Stomach smooth muscle (tissue), 2 donors: ENCODE measurements around the gene NECAP2.
"Not testable (repeated sequence)": the region's sequence is repeated elsewhere in the genome, so short reads cannot be mapped to it uniquely, and the experiment has no call there.

Experiments
- H3K27ac ChIP-seq: one replicate; pipeline ENCODE4 v1.7.0; 2013; ENCODE audit warnings: mild to moderate bottlenecking, low read length, inconsistent platforms
- H3K27me3 ChIP-seq, 2 donors: one replicate each; pipeline ENCODE4 v1.7.0; 2013; ENCODE audit warnings: low read length in 2 of 2; ENCODE audit not compliant: insufficient read depth in 2 of 2, control insufficient read depth in 1 of 2
- H3K36me3 ChIP-seq, 2 donors: one replicate each; pipeline ENCODE4 v1.7.0; 2013; ENCODE audit warnings: low read length in 2 of 2; ENCODE audit not compliant: control insufficient read depth in 2 of 2, insufficient read depth in 2 of 2
- H3K4me1 ChIP-seq: one replicate; pipeline ENCODE4 v1.7.0; 2013; ENCODE audit warnings: low read length; ENCODE audit not compliant: control insufficient read depth, insufficient read depth
- H3K4me3 ChIP-seq, 2 donors: one replicate each; pipeline ENCODE4 v1.7.0; 2013; ENCODE audit warnings: low read length in 2 of 2
- H3K9ac ChIP-seq, 2 donors: one replicate each; pipeline ENCODE4 v1.7.0; 2013; ENCODE audit warnings: low read length in 2 of 2, mild to moderate bottlenecking in 1 of 2
- H3K9me3 ChIP-seq, 2 donors: one replicate each; pipeline ENCODE4 v1.7.0; 2013; ENCODE audit warnings: low read length in 2 of 2; ENCODE audit not compliant: control insufficient read depth in 2 of 2
- donor health status: healthy.
- donor health status: Pancreatic carcinoma.

The NECAP2 gene

DNA sequence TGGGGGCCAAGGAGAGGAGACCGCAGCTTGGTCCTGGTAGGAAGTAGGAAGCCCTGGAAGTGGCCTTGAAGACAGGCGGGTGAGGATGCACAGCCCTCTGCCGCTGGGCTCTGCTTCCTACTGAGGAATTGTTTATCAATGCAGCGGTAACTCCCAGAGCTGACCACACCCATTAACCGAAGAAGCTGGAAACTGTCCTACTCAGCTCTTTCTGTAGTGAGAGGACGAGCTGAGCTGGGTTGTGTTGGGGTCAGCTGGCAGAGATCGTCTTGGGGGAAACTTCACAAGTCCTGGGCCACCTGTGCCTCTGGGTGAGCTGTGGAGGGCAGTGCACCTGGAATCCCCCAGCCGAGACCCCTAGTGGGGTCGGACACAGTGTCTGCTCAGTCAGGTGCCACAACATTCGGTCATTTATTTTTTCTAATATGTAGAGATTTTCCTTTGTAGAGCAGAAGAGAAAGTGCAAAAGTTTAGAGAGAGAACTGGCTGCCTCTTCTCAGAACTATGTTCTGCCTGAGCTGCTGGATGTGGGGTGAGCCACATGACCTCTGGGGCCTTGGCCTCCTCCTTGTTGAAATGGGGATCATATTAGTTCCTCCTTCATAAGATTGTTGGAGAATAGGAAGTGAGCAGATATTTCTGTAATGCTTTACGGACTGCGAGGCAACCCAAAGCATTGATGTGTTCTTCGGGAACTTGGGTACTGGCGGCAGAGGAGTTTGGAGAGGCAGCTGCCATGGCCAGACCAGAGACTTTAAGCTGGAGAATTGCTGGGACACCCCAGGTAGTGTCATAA is 3.6 kb downstream of the NECAP2 start:
- H3K4me3 ChIP-seq, result no peak overlapping the region
- H3K9me3 ChIP-seq, result no peaks in the 10 kb centered on the region
- H3K9ac ChIP-seq, result no peak overlapping the region
- peaks cover 18% of the 10 kb centered on the region for H3K4me1 ChIP-seq
- peaks cover 28 to 31% of the 10 kb centered on the region in 2 donors for H3K36me3 ChIP-seq
- H3K27me3 ChIP-seq, result no peaks in the 10 kb centered on the region
- no peak overlapping the region for H3K27ac ChIP-seq

- no peak overlapping the region for H3K4me3 ChIP-seq
- H3K9me3 ChIP-seq, result no peaks in the 10 kb centered on the region
- no peak overlapping the region for H3K27ac ChIP-seq
- H3K27me3 ChIP-seq, result no peaks in the 10 kb centered on the region
- no peak overlapping the region for H3K9ac ChIP-seq
- peaks cover 18% of the 10 kb centered on the region for H3K4me1 ChIP-seq
- H3K36me3 ChIP-seq, result peaks cover 34 to 40% of the 10 kb centered on the region in 2 donors
These were observed 4.5 kb downstream of the NECAP2 start for GRCh38 chr1:16445052-16445451.

DNA sequence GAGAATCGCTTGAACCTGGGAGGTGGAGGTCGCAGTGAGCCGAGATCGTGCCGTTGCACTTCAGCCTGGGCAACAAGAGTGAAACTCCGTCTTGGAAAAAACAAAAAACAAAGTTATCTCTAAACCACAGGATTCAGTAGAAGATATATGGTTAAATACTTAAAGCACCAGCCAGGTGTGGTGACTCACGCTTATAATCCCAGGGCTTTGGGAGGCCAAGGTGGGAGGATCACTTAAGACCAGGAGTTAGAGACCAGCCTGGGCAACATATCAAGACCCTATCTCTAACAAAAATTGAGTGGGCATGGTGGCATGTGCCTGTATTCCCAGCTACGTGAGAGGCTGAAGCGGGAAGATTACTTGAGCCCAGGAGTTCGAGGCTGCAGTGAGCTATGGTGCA is 5.6 kb downstream of the NECAP2 start:
- Histone ChIP-seq H3K27me3 (no peaks in the 10 kb centered on the region), H3K9me3 (no peaks in the 10 kb centered on the region), H3K4me3 (no peak overlapping the region), H3K4me1 (peaks cover 12% of the 10 kb centered on the region), H3K9ac (no peak overlapping the region), H3K27ac (no peak overlapping the region), H3K36me3 (peaks cover 36 to 45% of the 10 kb centered on the region in 2 donors)

DNA sequence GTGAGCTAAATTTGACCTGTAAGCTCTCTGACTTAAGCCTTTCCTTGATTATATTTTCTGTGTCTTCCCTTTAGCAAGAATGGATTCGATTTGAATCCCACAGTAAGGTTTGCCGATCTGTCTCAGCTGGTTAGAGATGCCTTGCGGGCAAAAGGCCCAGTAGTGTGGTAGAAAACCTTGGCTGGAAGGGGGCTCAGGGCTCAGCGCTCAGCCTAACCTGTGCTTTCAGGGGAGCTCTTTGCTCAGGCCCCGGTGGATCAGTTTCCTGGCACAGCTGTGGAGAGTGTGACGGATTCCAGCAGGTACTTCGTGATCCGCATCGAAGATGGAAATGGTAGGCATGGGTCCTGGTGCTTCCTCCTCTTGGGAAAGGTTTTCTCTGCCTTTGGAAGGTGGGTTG is 7.1 kb downstream of the NECAP2 start:
- H3K9me3 ChIP-seq, result no peaks in the 10 kb centered on the region
- H3K36me3 ChIP-seq, result peaks cover 41 to 54% of the 10 kb centered on the region in 2 donors
- H3K4me3 ChIP-seq, result no peak overlapping the region
- H3K27ac ChIP-seq, result no peak overlapping the region
- H3K4me1 ChIP-seq, result peaks cover 9% of the 10 kb centered on the region
- no peaks in the 10 kb centered on the region for H3K27me3 ChIP-seq
- peak overlapping the region in 1 of 2 donors; percentile 13 for H3K9ac ChIP-seq

DNA sequence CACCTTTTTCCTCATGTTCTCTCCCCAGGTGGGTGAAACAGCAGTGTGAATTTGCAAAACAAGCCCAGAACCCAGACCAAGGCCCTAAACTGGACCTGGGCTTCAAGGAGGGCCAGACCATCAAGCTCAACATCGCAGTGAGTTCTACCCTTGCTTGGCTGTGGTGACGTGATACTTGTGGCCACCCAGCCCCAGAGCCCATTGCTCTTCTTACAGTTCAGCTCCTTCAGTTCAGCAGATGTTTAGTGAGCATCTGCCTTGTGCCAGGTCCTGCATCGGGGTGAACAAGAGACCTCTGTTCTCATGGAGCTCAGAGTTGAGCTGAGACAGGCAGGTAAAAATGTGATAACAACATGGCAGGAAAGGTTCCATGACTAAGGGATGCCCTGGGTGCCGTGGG is 8.5 kb downstream of the NECAP2 start:
- Histone ChIP-seq H3K27me3 (no peaks in the 10 kb centered on the region), H3K36me3 (peaks cover 40 to 52% of the 10 kb centered on the region in 2 donors)

DNA sequence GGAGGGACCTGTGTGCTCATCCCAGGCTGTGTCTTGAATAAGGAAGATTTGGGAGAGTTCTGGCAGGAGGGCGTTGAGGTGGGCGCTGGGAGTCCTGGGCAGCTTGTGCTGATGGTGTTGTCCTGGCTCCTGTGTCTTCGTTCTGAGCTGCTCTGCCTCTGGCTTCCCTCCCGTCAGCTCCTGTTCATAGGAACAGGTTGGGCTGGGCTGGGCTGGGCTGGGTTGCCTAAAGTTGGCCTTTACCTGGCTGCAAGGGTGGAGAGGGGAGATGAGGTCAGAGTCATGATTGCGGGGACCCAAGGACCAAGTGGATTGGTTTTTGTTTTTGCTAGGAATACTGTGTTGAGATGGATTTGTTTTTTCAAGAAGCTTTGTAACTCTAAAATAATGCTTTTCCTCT is 9.1 kb downstream of the NECAP2 start:
- peaks cover 39 to 50% of the 10 kb centered on the region in 2 donors for H3K36me3 ChIP-seq
- no peak overlapping the region for H3K27ac ChIP-seq

More for the DNA sequence above, 8.5 kb downstream of the NECAP2 start:
- H3K4me1 ChIP-seq, result peaks cover 4% of the 10 kb centered on the region
- H3K9ac ChIP-seq, result peak overlapping the region in 1 of 2 donors; percentile 21
- H3K4me3 ChIP-seq, result no peak overlapping the region
- no peaks in the 10 kb centered on the region for H3K9me3 ChIP-seq
- H3K27ac ChIP-seq, result no peak overlapping the region

GRCh38 chr1:16450863-16451481 is 10.4 kb downstream of the NECAP2 start:
- H3K27ac ChIP-seq, result no peak overlapping the region
- peaks cover 34 to 55% of the 10 kb centered on the region in 2 donors for H3K36me3 ChIP-seq
- H3K4me3 ChIP-seq, result no peak overlapping the region
- no peaks in the 10 kb centered on the region for H3K27me3 ChIP-seq
- no peaks in the 10 kb centered on the region for H3K9me3 ChIP-seq
- no peak overlapping the region for H3K9ac ChIP-seq
- peaks cover 2% of the 10 kb centered on the region for H3K4me1 ChIP-seq

More for the DNA sequence above, 9.1 kb downstream of the NECAP2 start:
- Histone ChIP-seq H3K4me1 (peaks cover 2% of the 10 kb centered on the region), H3K9ac (no peak overlapping the region), H3K9me3 (no peaks in the 10 kb centered on the region), H3K27me3 (no peaks in the 10 kb centered on the region), H3K4me3 (no peak overlapping the region)

- peaks cover 35 to 61% of the 10 kb centered on the region in 2 donors for H3K36me3 ChIP-seq
- no peak overlapping the region for H3K27ac ChIP-seq
- peaks cover 2% of the 10 kb centered on the region for H3K4me1 ChIP-seq
- H3K4me3 ChIP-seq, result no peak overlapping the region
- H3K9me3 ChIP-seq, result no peaks in the 10 kb centered on the region
- no peaks in the 10 kb centered on the region for H3K27me3 ChIP-seq
- H3K9ac ChIP-seq, result no peak overlapping the region
These were observed 11.5 kb downstream of the NECAP2 start for GRCh38 chr1:16451841-16452528.

- H3K9me3 ChIP-seq, H3K27me3 ChIP-seq, H3K4me3 ChIP-seq, H3K27ac ChIP-seq, H3K9ac ChIP-seq, H3K4me1 ChIP-seq: not testable (repeated sequence)
- peaks cover 20 to 44% of the 10 kb centered on the region in 2 donors for H3K36me3 ChIP-seq
These were observed 14.4 kb downstream of the NECAP2 start for GRCh38 chr1:16454909-16455308.

DNA sequence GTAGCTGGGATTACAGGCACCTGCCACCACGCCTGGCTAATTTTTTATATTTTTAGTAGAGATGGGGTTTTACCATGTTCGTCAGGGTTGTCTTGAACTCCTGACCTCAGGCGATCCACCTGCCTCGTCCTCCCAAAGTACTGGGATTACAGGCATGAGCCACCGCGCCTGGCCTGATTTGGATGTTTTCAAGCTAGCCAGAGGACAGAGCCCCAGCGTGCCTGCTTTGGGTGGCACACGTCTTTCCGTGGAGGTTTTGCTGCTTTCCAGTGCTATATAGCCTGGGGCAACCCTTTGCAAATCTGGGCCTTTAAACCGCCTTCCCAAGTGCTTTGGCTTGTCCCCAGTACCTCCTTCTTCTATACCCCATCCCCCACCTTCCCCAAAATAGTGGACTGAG is 15.6 kb downstream of the NECAP2 start:
- not testable (repeated sequence) for H3K4me1 ChIP-seq, H3K27me3 ChIP-seq, H3K4me3 ChIP-seq, H3K9me3 ChIP-seq, H3K27ac ChIP-seq, H3K9ac ChIP-seq
- peaks cover 21 to 38% of the 10 kb centered on the region in 2 donors for H3K36me3 ChIP-seq
